WERI-Rb-1 (cell line): Measurements from ENCODE around the gene NR1H3.
"Not testable (repeated sequence)": the region's sequence is repeated elsewhere in the genome, so short reads cannot be mapped to it uniquely, and the experiment has no call there.

Source experiments
- DNase-seq: peaks from one replicate; pipeline ENCODE4 v3.0.0-alpha.2; 2020
- H3K27ac ChIP-seq: fragments of 250-450 bp; sonication (Bioruptor Pico); 2 replicates; pipeline ENCODE4 v1.5.1; 2020; ENCODE audit warnings: mild to moderate bottlenecking, moderate library complexity
- H3K27me3 ChIP-seq: fragments of 250-450 bp; sonication (Bioruptor Pico); 2 replicates; pipeline ENCODE4 v1.5.1; 2021; ENCODE audit warnings: mild to moderate bottlenecking, low read depth, moderate library complexity; ENCODE audit not compliant: insufficient read depth, severe bottlenecking
- H3K36me3 ChIP-seq: fragments of 250-450 bp; sonication (Bioruptor Pico); 2 replicates; pipeline ENCODE4 v1.5.1; 2020; ENCODE audit warnings: mild to moderate bottlenecking, moderate library complexity
- H3K4me3 ChIP-seq: 2 replicates; pipeline ENCODE4 v1.5.1; 2011; ENCODE audit warnings: low read depth, mild to moderate bottlenecking, control low read depth, low read length
- H3K9me3 ChIP-seq: fragments of 250-450 bp; sonication (Bioruptor Pico); 2 replicates; pipeline ENCODE4 v1.5.1; 2021; ENCODE audit warnings: mild to moderate bottlenecking, moderate library complexity; ENCODE audit not compliant: severe bottlenecking
- TF ChIP-seq, protein P1 (sequence below): IDR thresholded peaks from 2 replicates; pipeline ENCODE4 v1.5.1; 2011; ENCODE audit warnings: low read depth, mild to moderate bottlenecking, control low read depth, inconsistent platforms, low read length

The NR1H3 gene

DNA sequence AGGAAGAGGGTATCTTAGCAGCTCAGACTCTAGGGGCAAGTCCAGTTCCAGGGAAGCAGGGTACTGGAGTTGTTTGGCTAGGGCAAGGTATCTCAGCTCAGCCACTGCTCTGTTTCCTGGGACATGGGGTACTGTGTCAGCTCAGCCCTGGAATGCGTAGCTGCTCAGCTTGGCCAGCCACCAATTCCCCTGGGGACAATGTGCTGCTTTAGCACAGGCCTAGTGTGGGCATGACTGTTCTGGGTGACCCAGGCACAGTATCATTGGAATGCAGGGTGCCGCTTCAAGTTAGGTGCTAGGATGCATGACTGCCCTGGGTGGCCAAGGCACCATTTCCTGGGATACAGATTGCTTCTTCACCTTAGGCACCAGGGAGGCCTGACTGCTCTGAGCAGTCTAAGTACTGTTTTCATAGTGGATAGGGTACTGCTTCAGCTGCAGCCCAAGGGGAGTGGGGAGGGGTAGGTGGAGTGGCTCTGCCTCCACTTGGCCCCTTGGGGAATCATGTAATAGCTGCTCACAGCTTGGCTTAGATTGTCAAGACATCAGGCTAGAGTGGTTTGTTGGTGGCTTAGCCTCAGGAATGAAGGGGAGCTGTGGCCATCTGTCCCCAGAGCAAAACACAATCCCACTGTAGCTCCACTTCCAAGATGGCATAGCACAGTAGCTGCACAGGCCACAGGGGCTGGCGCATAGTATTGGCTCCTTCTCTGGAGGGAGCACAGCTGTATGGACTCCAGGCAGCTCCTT is 48.1 kb downstream of the NR1H3 start:
- TF ChIP-seq, protein P1, sequence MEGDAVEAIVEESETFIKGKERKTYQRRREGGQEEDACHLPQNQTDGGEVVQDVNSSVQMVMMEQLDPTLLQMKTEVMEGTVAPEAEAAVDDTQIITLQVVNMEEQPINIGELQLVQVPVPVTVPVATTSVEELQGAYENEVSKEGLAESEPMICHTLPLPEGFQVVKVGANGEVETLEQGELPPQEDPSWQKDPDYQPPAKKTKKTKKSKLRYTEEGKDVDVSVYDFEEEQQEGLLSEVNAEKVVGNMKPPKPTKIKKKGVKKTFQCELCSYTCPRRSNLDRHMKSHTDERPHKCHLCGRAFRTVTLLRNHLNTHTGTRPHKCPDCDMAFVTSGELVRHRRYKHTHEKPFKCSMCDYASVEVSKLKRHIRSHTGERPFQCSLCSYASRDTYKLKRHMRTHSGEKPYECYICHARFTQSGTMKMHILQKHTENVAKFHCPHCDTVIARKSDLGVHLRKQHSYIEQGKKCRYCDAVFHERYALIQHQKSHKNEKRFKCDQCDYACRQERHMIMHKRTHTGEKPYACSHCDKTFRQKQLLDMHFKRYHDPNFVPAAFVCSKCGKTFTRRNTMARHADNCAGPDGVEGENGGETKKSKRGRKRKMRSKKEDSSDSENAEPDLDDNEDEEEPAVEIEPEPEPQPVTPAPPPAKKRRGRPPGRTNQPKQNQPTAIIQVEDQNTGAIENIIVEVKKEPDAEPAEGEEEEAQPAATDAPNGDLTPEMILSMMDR: no peak
- peak overlapping the region; percentile 17 for H3K4me3 ChIP-seq
- DNase-seq: peak; percentile 86
- peaks cover 81% of the 10 kb centered on the region for H3K36me3 ChIP-seq
- H3K9me3 ChIP-seq: no peaks in the 10 kb centered on the region
- peak overlapping the region; percentile 88 for H3K27ac ChIP-seq
- no peaks in the 10 kb centered on the region for H3K27me3 ChIP-seq

DNA sequence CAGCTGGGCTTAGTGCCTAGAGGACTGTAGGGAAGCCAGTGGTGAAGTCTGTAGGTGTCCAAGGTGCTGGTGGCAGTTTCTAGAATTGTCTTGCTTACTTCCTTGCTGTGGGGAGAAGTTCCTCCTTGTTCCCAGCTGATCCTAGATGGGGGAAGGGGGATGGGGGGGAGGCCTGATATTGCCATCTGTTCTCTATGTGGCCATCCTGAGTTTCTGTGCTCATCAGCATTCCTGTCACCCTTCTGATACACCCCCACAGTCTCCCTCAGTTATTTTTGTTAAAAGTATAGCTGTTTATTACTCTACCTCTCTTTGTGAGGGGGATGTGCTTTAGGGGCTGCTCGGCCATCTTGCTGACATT is 48.7 kb downstream of the NR1H3 start:
- Histone ChIP-seq H3K4me3 (peak overlapping the region; percentile 17), H3K36me3 (peaks cover 81% of the 10 kb centered on the region), H3K9me3 (no peaks in the 10 kb centered on the region), H3K27me3 (no peaks in the 10 kb centered on the region), H3K27ac (peak overlapping the region; percentile 88)
- DNase-seq: peak; percentile 76
- TF ChIP-seq, protein P1: no peak

DNA sequence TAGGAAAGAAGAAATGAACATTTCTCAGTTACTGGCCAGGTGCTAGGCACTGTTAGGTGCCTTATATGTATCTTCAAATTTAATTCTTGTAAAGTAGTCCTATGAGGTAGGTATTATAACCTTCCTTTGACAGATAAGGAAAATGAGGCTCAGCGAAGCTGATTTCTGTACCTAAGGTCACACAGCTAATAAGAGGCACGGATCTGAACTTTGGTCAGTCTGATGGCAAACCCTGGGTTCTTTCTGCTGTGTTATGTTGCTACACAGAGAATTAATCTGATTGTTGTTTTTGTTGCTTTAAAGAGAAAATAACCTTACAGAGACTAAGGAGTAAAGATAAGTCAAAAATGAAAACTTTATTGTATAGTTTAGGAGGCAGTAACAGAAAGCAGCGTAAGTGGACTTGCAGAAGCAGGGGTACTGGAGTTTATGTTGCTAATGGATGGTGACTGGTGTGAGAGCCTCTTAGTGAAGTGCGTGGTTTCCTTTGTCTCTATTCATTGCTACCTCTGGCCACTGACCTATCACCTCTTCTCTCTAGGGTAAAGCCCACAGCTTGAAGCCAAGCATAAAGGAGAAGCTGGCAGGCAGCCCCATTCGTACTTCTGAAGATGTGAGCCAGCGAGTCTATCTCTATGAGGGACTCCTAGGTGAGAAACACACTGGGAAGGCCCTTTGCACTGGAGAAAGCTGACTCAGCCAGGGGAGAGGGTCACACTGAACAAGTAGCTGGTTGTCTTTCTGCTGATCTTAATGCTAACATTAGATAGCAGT is 50.4 kb downstream of the NR1H3 start:
- Histone ChIP-seq H3K27ac (peak overlapping the region; percentile 5; the same call in 1 of the 2 replicates), H3K9me3 (no peaks in the 10 kb centered on the region), H3K4me3 (no peak overlapping the region), H3K27me3 (no peaks in the 10 kb centered on the region), H3K36me3 (peaks cover 79% of the 10 kb centered on the region)
- DNase-seq: no peak
- TF ChIP-seq, protein P1: no peak

DNA sequence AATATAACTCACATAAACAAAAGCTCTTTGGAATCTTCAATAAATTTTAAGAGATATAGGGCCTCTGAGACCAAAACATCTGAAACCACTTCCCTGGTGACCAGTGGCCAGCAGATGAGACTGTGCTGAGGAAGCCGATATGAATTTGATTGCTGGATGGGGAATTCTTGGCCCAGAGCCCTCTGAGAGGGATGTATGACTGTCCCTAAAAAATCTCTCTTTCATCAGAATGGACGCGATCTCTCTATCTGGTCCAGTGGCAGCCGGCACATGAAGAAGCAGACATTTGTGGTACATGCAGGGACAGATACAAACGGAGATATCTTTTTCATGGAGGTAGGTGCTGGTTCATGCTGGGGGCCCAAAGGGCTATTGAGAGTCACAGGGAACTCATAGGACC is 57.2 kb downstream of the NR1H3 start:
- no peaks in the 10 kb centered on the region for H3K9me3 ChIP-seq
- TF ChIP-seq, protein P1: no peak
- H3K27ac ChIP-seq: no peak overlapping the region
- DNase-seq: no peak
- H3K36me3 ChIP-seq: peaks cover 85% of the 10 kb centered on the region
- no peaks in the 10 kb centered on the region for H3K27me3 ChIP-seq
- no peak overlapping the region for H3K4me3 ChIP-seq

DNA sequence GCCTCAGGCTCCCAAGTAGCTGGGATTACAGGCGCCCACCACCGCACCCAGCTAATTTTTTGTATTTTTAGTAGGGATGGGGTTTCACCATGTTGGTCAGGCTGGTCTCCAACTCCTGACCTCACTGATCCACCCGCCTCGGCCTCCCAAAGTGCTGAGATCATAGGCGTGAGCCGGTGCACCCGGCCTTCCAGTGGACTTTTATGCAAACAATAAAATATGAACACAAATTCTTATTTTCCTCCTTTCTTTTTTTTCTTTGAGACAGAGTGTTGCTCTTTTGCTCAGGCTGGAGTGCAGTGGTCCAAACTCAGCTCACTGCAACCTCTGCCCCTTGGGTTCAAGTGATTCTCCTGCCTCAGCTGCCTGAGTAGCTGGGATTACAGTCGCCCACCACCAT is 58.7 kb downstream of the NR1H3 start:
- DNase-seq, H3K27me3 ChIP-seq, H3K27ac ChIP-seq, H3K9me3 ChIP-seq, H3K4me3 ChIP-seq: not testable (repeated sequence)
- H3K36me3 ChIP-seq: peaks cover 82% of the 10 kb centered on the region

DNA sequence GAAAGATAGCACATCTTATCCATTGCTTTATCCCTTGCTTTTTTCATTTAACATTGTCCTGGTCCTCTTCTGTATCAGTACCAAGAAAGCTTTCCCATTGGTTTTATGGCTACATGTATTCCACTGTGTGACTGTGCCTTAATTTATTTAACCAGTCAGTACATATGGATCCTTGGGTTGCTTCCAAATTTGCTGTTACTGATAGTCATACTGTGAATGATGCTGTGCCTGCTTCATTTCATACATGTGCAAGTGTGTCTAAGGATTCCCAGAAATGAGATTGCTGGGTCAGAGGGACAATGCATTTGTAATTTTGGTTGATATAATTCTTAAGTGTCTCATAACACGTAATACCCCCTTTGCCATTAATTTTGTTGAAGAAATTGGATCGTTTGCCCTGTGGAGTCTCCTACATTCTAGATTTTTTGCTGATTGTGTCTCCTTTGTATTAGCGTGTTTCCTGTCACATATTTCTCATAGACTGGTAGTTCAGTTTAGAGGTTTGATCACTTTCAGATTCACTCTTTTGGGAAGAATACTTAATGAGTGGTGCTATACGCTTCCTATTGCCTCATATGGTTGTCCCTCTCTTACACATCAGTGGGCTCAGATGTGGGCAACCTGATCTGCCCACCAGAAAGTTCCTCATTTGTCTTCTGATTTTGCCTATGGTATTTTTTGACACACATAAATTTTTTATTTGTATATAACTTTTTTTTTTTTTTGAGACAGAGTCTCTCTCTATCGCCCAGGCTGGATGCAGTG is 59.5 kb downstream of the NR1H3 start:
- Histone ChIP-seq H3K27ac (no peak overlapping the region), H3K27me3 (no peaks in the 10 kb centered on the region), H3K36me3 (peaks cover 82% of the 10 kb centered on the region), H3K9me3 (no peaks in the 10 kb centered on the region), H3K4me3 (no peak overlapping the region)
- TF ChIP-seq, protein P1: no peak
- no peak for DNase-seq
